ENCODE data around the gene H2AZ2.
"Not testable (repeated sequence)": the region's sequence is repeated elsewhere in the genome, so short reads cannot be mapped to it uniquely, and the experiment has no call there.

H2AZ2 gene

GRCh38 chr7:44849259-44849884, 1.5 kb upstream of the H2AZ2 start:
- DNase-seq (ENCODE audit: extremely low read depth, low read depth) = no peak
- TF ChIP-seq, protein P1, sequence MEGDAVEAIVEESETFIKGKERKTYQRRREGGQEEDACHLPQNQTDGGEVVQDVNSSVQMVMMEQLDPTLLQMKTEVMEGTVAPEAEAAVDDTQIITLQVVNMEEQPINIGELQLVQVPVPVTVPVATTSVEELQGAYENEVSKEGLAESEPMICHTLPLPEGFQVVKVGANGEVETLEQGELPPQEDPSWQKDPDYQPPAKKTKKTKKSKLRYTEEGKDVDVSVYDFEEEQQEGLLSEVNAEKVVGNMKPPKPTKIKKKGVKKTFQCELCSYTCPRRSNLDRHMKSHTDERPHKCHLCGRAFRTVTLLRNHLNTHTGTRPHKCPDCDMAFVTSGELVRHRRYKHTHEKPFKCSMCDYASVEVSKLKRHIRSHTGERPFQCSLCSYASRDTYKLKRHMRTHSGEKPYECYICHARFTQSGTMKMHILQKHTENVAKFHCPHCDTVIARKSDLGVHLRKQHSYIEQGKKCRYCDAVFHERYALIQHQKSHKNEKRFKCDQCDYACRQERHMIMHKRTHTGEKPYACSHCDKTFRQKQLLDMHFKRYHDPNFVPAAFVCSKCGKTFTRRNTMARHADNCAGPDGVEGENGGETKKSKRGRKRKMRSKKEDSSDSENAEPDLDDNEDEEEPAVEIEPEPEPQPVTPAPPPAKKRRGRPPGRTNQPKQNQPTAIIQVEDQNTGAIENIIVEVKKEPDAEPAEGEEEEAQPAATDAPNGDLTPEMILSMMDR (IDR thresholded peaks at IDR 0.05; ENCODE audit: low read depth, low read length) = no peak

GRCh38 chr7:44847509-44847919, 373 bp downstream of the H2AZ2 start:
- DNase-seq (ENCODE audit: extremely low read depth, low read depth) = peak; percentile 59
- TF ChIP-seq, protein P1 (IDR thresholded peaks at IDR 0.05; ENCODE audit: low read depth, low read length) = peak; percentile 76

GRCh38 chr7:44846816-44847508, 925 bp downstream of the H2AZ2 start:
- TF ChIP-seq, protein P1 (IDR thresholded peaks at IDR 0.05; ENCODE audit: low read depth, low read length) = no peak
- no peak for DNase-seq (ENCODE audit: extremely low read depth, low read depth)

DNA sequence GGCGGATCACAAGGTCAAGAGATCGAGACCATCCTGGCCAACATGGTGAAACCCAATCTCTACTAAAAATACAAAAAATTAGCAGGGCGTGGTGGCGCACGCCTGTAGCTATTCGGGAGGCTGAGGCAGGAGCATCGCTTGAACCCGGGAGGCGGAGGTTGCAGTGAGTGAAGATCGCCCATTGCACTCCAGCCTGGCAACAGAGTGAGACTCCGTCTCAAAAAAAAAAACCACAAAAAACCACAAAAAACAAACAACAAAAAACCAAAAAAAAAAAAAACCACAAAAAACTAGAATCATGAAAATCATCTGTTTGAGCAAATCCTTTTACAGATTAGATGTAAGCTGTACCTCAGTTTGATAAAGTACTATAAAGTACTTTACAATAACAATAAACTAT, 1.5 kb downstream of the H2AZ2 start:
- DNase-seq (ENCODE audit: extremely low read depth, low read depth) = not testable (repeated sequence)

DNA sequence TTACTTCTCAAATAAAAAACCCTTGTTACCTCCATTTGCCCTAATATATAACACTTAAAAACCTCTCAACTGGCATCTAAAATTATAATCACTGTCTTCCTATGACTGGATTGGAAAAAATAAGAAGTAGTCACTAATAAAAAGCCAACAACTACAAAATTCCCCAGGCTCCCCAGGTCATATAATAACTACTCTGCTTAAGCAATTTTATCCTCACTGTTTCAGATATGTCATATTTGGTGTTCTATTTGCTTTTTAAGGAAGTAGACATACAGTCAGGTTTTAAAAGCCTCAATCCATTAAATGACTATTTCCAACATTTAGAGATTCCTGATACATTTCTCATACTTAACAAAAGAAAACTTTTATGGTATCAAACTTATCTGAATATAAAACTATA, 2.4 kb downstream of the H2AZ2 start:
- TF ChIP-seq, protein P1 (IDR thresholded peaks at IDR 0.05; ENCODE audit: low read depth, low read length) = no peak
- DNase-seq (ENCODE audit: extremely low read depth, low read depth) = no peak

GRCh38 chr7:44843440-44843839, 4.4 kb downstream of the H2AZ2 start:
- DNase-seq (ENCODE audit: extremely low read depth, low read depth) = not testable (repeated sequence)

- not testable (repeated sequence) for DNase-seq (ENCODE audit: extremely low read depth, low read depth)
These were observed 5.2 kb downstream of the H2AZ2 start for GRCh38 chr7:44842675-44843074.

DNA sequence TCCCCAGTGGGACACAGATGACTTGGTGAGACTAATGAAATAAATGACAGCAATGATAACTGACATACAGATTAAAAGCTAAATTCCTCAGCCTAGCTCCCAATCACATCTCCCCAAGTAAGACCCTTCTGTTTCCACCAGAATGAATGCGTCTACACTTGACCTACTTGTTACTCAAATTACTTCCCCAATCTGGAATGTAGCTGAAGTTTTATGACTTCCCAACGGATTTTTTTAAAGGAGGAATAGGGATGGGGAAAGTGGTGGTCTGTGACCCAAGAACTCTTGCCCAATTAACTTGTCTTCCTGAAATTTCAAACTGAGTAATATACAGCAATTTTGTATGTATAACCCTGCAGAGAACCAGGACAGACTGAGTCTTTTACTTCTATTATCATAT, 9.1 kb downstream of the H2AZ2 start:
- TF ChIP-seq, protein P1 (IDR thresholded peaks at IDR 0.05; ENCODE audit: low read depth, low read length) = no peak
- DNase-seq (ENCODE audit: extremely low read depth, low read depth) = no peak

DNA sequence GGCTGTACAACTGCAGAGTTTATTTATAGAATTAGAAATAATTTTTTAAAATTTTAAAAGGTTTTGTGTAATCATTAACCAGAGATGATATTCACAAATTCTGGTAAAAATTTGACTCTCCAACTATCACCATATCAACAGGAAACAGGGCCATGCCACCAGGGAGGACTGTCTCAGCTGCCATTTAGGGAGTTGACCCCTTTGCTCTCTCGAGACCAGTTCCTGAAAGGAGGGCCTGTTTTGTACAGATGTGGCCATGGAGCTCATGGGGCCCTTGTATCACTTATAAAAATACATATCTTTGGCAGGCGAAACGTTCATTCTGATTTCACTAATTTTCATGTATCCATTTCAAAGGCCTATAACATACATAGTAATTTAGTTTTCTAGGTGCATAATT, 20.3 kb downstream of the H2AZ2 start:
- no peak for DNase-seq (ENCODE audit: extremely low read depth, low read depth)
- TF ChIP-seq, protein P1 (IDR thresholded peaks at IDR 0.05; ENCODE audit: low read depth, low read length) = no peak
